Measurements from ENCODE around the gene CNBP. TPM values are rescaled to one million over a fixed set of nuclear protein-coding genes. Genes with fewer than 3 reads are reported as not detected.

The CNBP gene
- total and polyA plus RNA-seq, 2 of the 13 experiments (the other 11 are each of a cell fraction or from before 2014, with no cell fraction given): 282 to 354 TPM

GRCh38 chr3:129183569-129184395 is at the start of gene CNBP (continued):
- TF ChIP-seq ZNF639 (CRISPR knock-in tag; conservative IDR thresholded peaks at IDR 0.05) (peak; percentile 83), ZSCAN25 (CRISPR knock-in tag; IDR thresholded peaks at IDR 0.05) (no peak), ZNF260 (CRISPR knock-in tag; IDR thresholded peaks at IDR 0.05; ENCODE audit: borderline replicate concordance, low read depth) (no peak), SNAPC5 (CRISPR knock-in tag; IDR thresholded peaks at IDR 0.05; ENCODE audit: borderline replicate concordance) (no peak), BCL6 (CRISPR knock-in tag; IDR thresholded peaks at IDR 0.05) (no peak), GATA4 (IDR thresholded peaks at IDR 0.05; ENCODE audit: borderline replicate concordance, low read depth) (peak; percentile 68; the same call in 1 of the 2 replicates), MIER2 (CRISPR knock-in tag; IDR thresholded peaks at IDR 0.05) (no peak), HHEX (CRISPR knock-in tag; IDR thresholded peaks at IDR 0.05) (no peak), SMYD3 (CRISPR knock-in tag; IDR thresholded peaks at IDR 0.05) (no peak), ZNF710 (CRISPR knock-in tag; IDR thresholded peaks at IDR 0.05; ENCODE audit: borderline replicate concordance) (no peak), ZNF24 (IDR thresholded peaks at IDR 0.05) (no peak), ZNF326 (CRISPR knock-in tag; IDR thresholded peaks at IDR 0.05; ENCODE audit: borderline replicate concordance) (no peak), SPEN (CRISPR knock-in tag; IDR thresholded peaks at IDR 0.05; ENCODE audit: low read depth) (peak; percentile 79; the same call in 1 of the 2 replicates), ATRX (CRISPR knock-in tag; IDR thresholded peaks at IDR 0.05; ENCODE audit: borderline replicate concordance) (no peak), ZNF12 (CRISPR knock-in tag; IDR thresholded peaks at IDR 0.05) (no peak), ZNF530 (CRISPR knock-in tag; IDR thresholded peaks at IDR 0.05; ENCODE audit: low read depth) (no peak), RXRB (CRISPR knock-in tag; IDR thresholded peaks at IDR 0.05; ENCODE audit: borderline replicate concordance) (peak; percentile 42; the same call in 1 of the 2 replicates), REPIN1 (CRISPR knock-in tag; IDR thresholded peaks at IDR 0.05; ENCODE audit: borderline replicate concordance, low read depth) (peak; percentile 81; the same call in 1 of the 2 replicates), CBX1 (IDR thresholded peaks at IDR 0.05; ENCODE audit: low read depth) (no peak)
- TF ChIP-seq, protein P1, sequence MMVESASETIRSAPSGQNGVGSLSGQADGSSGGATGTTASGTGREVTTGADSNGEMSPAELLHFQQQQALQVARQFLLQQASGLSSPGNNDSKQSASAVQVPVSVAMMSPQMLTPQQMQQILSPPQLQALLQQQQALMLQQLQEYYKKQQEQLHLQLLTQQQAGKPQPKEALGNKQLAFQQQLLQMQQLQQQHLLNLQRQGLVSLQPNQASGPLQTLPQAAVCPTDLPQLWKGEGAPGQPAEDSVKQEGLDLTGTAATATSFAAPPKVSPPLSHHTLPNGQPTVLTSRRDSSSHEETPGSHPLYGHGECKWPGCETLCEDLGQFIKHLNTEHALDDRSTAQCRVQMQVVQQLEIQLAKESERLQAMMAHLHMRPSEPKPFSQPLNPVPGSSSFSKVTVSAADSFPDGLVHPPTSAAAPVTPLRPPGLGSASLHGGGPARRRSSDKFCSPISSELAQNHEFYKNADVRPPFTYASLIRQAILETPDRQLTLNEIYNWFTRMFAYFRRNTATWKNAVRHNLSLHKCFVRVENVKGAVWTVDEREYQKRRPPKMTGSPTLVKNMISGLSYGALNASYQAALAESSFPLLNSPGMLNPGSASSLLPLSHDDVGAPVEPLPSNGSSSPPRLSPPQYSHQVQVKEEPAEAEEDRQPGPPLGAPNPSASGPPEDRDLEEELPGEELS (CRISPR knock-in tag; IDR thresholded peaks at IDR 0.05): 0 out of 2 replicates have a peak, but pooled peaks have one; percentile 10
- TF ChIP-seq, protein P2, sequence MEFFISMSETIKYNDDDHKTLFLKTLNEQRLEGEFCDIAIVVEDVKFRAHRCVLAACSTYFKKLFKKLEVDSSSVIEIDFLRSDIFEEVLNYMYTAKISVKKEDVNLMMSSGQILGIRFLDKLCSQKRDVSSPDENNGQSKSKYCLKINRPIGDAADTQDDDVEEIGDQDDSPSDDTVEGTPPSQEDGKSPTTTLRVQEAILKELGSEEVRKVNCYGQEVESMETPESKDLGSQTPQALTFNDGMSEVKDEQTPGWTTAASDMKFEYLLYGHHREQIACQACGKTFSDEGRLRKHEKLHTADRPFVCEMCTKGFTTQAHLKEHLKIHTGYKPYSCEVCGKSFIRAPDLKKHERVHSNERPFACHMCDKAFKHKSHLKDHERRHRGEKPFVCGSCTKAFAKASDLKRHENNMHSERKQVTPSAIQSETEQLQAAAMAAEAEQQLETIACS (CRISPR knock-in tag; IDR thresholded peaks at IDR 0.05): no peak
- TF ChIP-seq, protein P3, sequence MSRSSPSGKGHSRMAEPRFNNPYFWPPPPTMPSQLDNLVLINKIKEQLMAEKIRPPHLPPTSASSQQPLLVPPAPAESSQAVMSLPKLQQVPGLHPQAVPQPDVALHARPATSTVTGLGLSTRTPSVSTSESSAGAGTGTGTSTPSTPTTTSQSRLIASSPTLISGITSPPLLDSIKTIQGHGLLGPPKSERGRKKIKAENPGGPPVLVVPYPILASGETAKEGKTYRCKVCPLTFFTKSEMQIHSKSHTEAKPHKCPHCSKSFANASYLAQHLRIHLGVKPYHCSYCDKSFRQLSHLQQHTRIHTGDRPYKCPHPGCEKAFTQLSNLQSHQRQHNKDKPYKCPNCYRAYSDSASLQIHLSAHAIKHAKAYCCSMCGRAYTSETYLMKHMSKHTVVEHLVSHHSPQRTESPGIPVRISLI (CRISPR knock-in tag; IDR thresholded peaks at IDR 0.05; ENCODE audit: borderline replicate concordance): no peak

All from HepG2 (cell line).